ENCODE results near the gene ZNF385C. TPM values are rescaled to one million over a fixed set of nuclear protein-coding genes. Genes with fewer than 3 reads are reported as not detected.
"Not testable (repeated sequence)": the region's sequence is repeated elsewhere in the genome, so short reads cannot be mapped to it uniquely, and the experiment has no call there.

ZNF385C gene
- total RNA-seq, 4 donors from 2014 or later: 0.27 to 0.48 TPM; not detected in 2

- in situ Hi-C loops (cut with MboI; ENCODE audit: low pct_ligation_motif_present in 1 of 4, low pct_unique_long_range_greater_than_20kb in 1 of 4, low sequenced_read_pairs in 3 of 4) (no loop called here), intact Hi-C loops (cut with DNase I; ENCODE audit: low total_unique reads) (loop anchor here (5.0 kb wide), 2 partner anchors 70 to 85 kb away; partner anchors contain the start of genes DHX58 and ZNF385C)
- 50 to 64% methylated on average over 1 to 17 of the region's 17 CpGs for WGBS, 2 donors (ENCODE audit: low coverage in 1 of 2)
Measured at GRCh38 chr17:42026857-42027589, 71.2 kb downstream of the ZNF385C start.

GRCh38 chr17:42025936-42026335 lies 72.3 kb downstream of the ZNF385C start:
- Histone ChIP-seq H3K36me3 (peaks cover 0 to 17% (median 2%) of the 10 kb centered on the region in 4 donors), H3K27me3 (no peaks in the 10 kb centered on the region), H3K4me3 (no peak overlapping the region), H3K27ac (no peak overlapping the region), H3K4me1 (peaks cover 9 to 24% (median 17%) of the 10 kb centered on the region in 4 donors), H3K9me3 (no peaks in the 10 kb centered on the region)
- in situ Hi-C loops (cut with MboI; ENCODE audit: low pct_ligation_motif_present in 1 of 4, low pct_unique_long_range_greater_than_20kb in 1 of 4, low sequenced_read_pairs in 3 of 4): no loop called here
- 94 to 100% methylated on average over 2 to 3 of the region's 3 CpGs for WGBS, 2 donors (ENCODE audit: low coverage in 1 of 2)
- no peak for TF ChIP-seq POLR2AphosphoS5 (IDR thresholded peaks at IDR 0.05)
- TF ChIP-seq EP300 (IDR thresholded peaks at IDR 0.05; ENCODE audit: low read depth): no peak
- no peak for TF ChIP-seq CTCF (IDR thresholded peaks at IDR 0.05)
- TF ChIP-seq POLR2A (IDR thresholded peaks at IDR 0.05): no peak
- intact Hi-C loops (cut with DNase I; ENCODE audit: low total_unique reads): loop anchor here (5.0 kb wide), 2 partner anchors 71 to 86 kb away; partner anchors contain the start of genes DHX58 and ZNF385C
- DNase-seq: no peak

More at GRCh38 chr17:42026857-42027589, 71.2 kb downstream of the ZNF385C start:
- Histone ChIP-seq H3K36me3 (peaks cover 0 to 17% (median 2%) of the 10 kb centered on the region in 4 donors), H3K27ac (no peak overlapping the region), H3K4me1 (peaks cover 4 to 18% (median 12%) of the 10 kb centered on the region in 4 donors), H3K9me3 (no peaks in the 10 kb centered on the region), H3K4me3 (no peak overlapping the region), H3K27me3 (no peaks in the 10 kb centered on the region)
- TF ChIP-seq POLR2AphosphoS5 (IDR thresholded peaks at IDR 0.05): no peak
- TF ChIP-seq EP300 (IDR thresholded peaks at IDR 0.05; ENCODE audit: low read depth): no peak
- TF ChIP-seq POLR2A (IDR thresholded peaks at IDR 0.05): no peak
- no peak for TF ChIP-seq CTCF (IDR thresholded peaks at IDR 0.05)
- no peak for DNase-seq

GRCh38 chr17:42025191-42025579 lies 73.1 kb downstream of the ZNF385C start:
- Histone ChIP-seq H3K27ac (peak overlapping the region; percentile 57 to 77 (median 69)), H3K4me3 (no peak overlapping the region), H3K27me3 (no peaks in the 10 kb centered on the region), H3K36me3 (peaks cover 0 to 17% (median 2%) of the 10 kb centered on the region in 4 donors), H3K9me3 (no peaks in the 10 kb centered on the region), H3K4me1 (peaks cover 13 to 31% (median 24%) of the 10 kb centered on the region in 4 donors)
- intact Hi-C loops (cut with DNase I; ENCODE audit: low total_unique reads) (loop anchor here (5.0 kb wide), 2 partner anchors 72 to 87 kb away; partner anchors contain the start of genes DHX58 and ZNF385C), in situ Hi-C loops (cut with MboI; ENCODE audit: low pct_ligation_motif_present in 1 of 4, low pct_unique_long_range_greater_than_20kb in 1 of 4, low sequenced_read_pairs in 3 of 4) (no loop called here)
- TF ChIP-seq POLR2A (IDR thresholded peaks at IDR 0.05): no peak
- TF ChIP-seq POLR2AphosphoS5 (IDR thresholded peaks at IDR 0.05): no peak
- TF ChIP-seq EP300 (IDR thresholded peaks at IDR 0.05; ENCODE audit: low read depth): no peak
- no peak for TF ChIP-seq CTCF (IDR thresholded peaks at IDR 0.05)
- DNase-seq: no peak
- WGBS, 2 donors (ENCODE audit: low coverage in 1 of 2): 60% methylated on average over 8 of the region's 8 CpGs; no CpG with 5 or more reads in 1 of the 2 donors

GRCh38 chr17:42023524-42024349 lies 74.5 kb downstream of the ZNF385C start:
- in situ Hi-C loops (cut with MboI; ENCODE audit: low pct_ligation_motif_present in 1 of 4, low pct_unique_long_range_greater_than_20kb in 1 of 4, low sequenced_read_pairs in 3 of 4): loop anchor here in 1 of 4 donors (5.0 kb wide), 1 partner anchor 89 kb away; the partner anchor contains the start of gene DHX58
- H3K36me3 ChIP-seq: peaks cover 0 to 17% (median 2%) of the 10 kb centered on the region in 4 donors
- H3K27ac ChIP-seq: peak overlapping the region; percentile 57 to 77 (median 69)
- peaks cover 13 to 35% (median 24%) of the 10 kb centered on the region in 4 donors for H3K4me1 ChIP-seq
- H3K27me3 ChIP-seq: no peaks in the 10 kb centered on the region
- no peak overlapping the region for H3K4me3 ChIP-seq
- WGBS, 2 donors (ENCODE audit: low coverage in 1 of 2): 88% methylated on average over 15 of the region's 15 CpGs; no CpG with 5 or more reads in 1 of the 2 donors
- H3K9me3 ChIP-seq: no peaks in the 10 kb centered on the region
- DNase-seq: no peak
- TF ChIP-seq EP300 (IDR thresholded peaks at IDR 0.05; ENCODE audit: low read depth) (no peak), CTCF (IDR thresholded peaks at IDR 0.05) (no peak), POLR2A (IDR thresholded peaks at IDR 0.05) (no peak), POLR2AphosphoS5 (IDR thresholded peaks at IDR 0.05) (no peak)
- intact Hi-C loops (cut with DNase I; ENCODE audit: low total_unique reads): no loop called here

GRCh38 chr17:42020845-42021244 lies 77.4 kb downstream of the ZNF385C start:
- DNase-seq; intact Hi-C loops (cut with DNase I; ENCODE audit: low total_unique reads); H3K9me3 ChIP-seq; H3K27me3 ChIP-seq: not testable (repeated sequence)
- WGBS, 2 donors (ENCODE audit: low coverage in 1 of 2): 58 to 83% methylated on average over 1 to 8 of the region's 8 CpGs
- H3K4me1 ChIP-seq: peaks cover 23 to 49% (median 38%) of the 10 kb centered on the region in 4 donors
- peak overlapping the region in 3 of 4 donors; percentile 87 to 94 (median 92) for H3K27ac ChIP-seq
- in situ Hi-C loops (cut with MboI; ENCODE audit: low pct_ligation_motif_present in 1 of 4, low pct_unique_long_range_greater_than_20kb in 1 of 4, low sequenced_read_pairs in 3 of 4): loop anchor here in 1 of 4 donors (5.0 kb wide), 1 partner anchor 91 kb away; the partner anchor contains the start of gene DHX58
- peak overlapping the region in 3 of 4 donors; percentile 89 to 97 (median 95) for H3K4me3 ChIP-seq
- H3K36me3 ChIP-seq: peaks cover 0 to 17% (median 2%) of the 10 kb centered on the region in 4 donors
